GM18868 (cell line): Measurements from ENCODE around the gene GSX1.
"Not testable (repeated sequence)": the region's sequence is repeated elsewhere in the genome, so short reads cannot be mapped to it uniquely, and the experiment has no call there.

Experiments
- ATAC-seq: cut with Tn5 transposase; IDR thresholded peaks from one replicate; pipeline ENCODE4 v1.9.1; 2021; ENCODE audit warnings: mild to moderate bottlenecking, moderate library complexity; ENCODE audit not compliant: unreplicated experiment

Gene GSX1

DNA sequence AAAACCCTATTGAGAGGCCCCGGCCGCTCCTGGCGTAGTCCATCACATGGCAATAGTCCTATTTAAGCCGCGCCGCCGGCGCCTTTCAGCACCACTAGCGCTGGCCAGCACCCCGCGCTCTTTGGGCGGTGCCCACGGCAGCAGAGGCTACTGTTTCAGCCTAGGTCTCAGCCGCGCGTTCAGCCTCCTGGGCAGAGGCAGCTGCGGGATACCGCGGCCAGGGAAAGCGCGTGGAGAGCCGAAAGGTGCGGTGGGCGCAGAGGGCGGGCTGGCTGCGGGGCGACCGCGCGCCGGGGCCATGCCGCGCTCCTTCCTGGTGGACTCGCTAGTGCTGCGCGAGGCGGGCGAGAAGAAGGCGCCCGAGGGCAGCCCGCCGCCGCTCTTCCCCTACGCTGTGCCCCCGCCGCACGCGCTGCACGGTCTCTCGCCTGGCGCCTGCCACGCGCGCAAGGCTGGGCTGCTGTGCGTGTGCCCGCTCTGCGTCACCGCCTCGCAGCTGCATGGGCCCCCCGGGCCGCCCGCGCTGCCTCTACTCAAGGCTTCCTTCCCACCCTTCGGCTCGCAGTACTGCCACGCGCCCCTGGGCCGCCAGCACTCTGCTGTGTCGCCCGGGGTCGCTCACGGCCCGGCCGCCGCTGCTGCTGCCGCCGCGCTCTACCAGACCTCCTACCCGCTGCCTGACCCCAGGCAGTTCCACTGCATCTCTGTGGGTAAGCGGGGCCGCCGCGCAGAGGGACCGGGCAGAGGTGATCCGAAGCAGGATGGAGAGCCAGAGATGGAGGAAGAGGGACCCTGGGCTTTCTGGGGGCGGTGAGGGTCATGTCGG lies at the start of gene GSX1:
Gene GSX1 (plus strand): TSS at position 91 of the 826 bp plus-strand sequence. CDS start 208 bp downstream, at position 299.
- no peak for ATAC-seq

GRCh38 chr13:27744801-27745200 lies 47.5 kb upstream of the GSX1 start:
- no peak for ATAC-seq

DNA sequence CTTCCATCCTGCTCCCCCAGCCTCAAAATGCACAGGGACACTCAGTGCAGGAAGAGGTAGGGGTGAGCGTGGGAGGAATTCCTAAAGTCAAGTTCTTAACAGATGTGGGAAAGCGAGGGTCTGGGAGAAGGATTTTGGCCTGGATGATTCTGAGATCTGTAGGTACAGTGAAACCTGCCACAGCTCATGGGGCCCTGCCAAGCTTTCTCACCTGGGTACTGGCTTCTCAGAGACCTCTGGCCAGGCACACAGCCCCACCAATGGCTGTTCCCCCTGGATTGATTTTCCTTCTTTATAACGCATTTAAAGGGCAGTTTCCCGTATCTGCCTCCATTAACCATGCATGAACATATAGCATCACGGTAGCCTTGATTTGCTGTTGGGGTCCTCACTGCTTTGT lies 47.0 kb upstream of the GSX1 start:
- no peak for ATAC-seq

DNA sequence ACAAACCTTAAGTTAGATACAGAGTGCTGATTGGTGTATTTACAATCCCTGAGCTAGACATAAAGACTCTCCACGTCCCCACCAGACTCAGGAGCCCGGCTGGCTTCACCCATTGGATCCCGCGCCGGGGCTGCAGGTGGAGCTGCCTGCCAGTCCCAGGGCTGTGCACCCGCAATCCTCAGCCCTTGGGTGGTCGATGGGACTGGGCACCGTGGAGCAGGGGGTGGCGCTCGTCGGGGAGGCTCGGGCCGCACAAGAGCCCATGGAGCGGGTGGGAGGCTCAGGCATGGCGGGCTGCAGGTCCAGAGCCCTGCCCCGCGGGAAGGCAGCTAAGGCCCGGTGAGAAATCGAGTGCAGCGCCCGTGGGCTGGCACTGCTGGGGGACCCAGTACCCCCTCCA lies 44.1 kb upstream of the GSX1 start:
- ATAC-seq: not testable (repeated sequence)

DNA sequence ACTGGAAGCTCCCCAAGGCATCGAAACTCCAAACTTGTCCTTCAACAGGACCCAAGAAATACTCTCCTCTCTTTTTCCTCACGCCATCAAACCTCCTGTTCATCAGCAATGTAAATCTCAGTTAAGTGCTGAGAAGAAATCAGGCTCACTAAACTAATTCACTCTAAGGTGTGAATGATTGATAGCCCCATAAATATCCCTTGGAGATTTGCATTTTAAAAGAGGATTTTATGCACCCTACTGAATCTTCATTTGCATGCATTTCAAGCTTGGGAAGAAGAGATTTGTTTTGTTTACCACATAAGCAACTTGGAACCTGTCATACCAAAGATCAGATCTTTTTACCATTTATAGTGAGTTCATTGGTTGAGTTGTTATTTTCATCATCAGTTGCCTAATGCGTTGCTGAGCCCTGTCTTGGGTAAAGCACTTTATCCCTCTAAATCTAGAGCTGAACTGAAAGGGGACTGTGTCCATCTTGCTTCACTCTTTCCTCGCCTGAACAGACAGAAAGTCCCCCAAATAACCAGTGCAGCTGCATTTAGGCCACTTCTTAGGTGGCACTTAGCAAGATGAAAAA lies 40.2 kb upstream of the GSX1 start:
- no peak for ATAC-seq

GRCh38 chr13:27765650-27766049 lies 26.6 kb upstream of the GSX1 start:
- ATAC-seq: no peak

GRCh38 chr13:27770809-27771208 lies 21.5 kb upstream of the GSX1 start:
- ATAC-seq: peak; percentile 37

GRCh38 chr13:27772651-27773425 lies 19.4 kb upstream of the GSX1 start:
- ATAC-seq: no peak

DNA sequence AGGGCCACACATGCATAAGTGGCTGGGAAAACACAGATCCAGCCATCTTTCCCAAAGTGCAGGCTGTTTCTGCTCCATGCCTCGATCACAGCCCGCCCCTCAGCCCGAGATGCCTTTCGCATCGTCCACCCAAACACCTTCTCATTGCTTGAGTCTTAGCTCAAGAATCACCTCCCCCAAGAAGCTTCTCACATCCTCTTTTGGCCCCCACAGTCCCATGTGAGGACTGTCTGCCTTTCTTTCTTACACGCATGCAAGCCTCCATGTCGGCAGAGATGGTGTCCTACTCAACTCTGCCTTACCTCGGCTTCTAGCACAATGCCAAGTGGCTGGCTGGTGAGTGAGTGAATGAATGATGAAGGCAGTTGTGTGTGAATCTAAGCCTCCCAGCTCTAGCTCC lies 18.1 kb upstream of the GSX1 start:
- ATAC-seq: peak; percentile 83

- peak; percentile 31 for ATAC-seq
Observed at GRCh38 chr13:27774651-27775050, 17.6 kb upstream of the GSX1 start.

- ATAC-seq: no peak
Observed at GRCh38 chr13:27775943-27776342, 16.3 kb upstream of the GSX1 start.

- ATAC-seq: no peak
Observed at GRCh38 chr13:27782151-27782550, 10.1 kb upstream of the GSX1 start.

GRCh38 chr13:27783111-27783510 lies 9.2 kb upstream of the GSX1 start:
- ATAC-seq: no peak

GRCh38 chr13:27788271-27788670 lies 4.0 kb upstream of the GSX1 start:
- ATAC-seq: no peak

GRCh38 chr13:27789153-27789494 lies 3.2 kb upstream of the GSX1 start:
- ATAC-seq: no peak

- no peak for ATAC-seq
Observed at GRCh38 chr13:27789495-27790303, 2.6 kb upstream of the GSX1 start.

DNA sequence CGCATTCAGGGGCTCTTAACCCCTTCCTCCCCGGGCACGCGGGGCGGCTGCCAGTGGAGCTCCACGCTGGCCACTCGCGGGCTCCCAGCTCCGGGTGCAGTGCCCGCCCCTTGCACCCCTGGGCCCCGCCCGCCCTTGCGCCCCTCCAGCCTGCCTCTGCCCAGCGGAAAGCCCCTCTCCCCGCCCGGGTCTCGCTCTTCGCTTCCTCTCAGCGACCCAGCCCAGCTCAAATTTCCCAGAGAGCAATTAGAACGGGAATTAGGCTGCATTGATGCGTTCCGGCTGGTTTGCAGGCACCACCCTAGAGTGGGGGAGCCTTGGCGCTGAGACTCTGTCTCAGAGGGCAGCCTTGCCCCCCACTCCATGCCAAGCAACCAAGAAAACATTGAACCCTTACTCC lies 1.8 kb upstream of the GSX1 start:
- no peak for ATAC-seq

DNA sequence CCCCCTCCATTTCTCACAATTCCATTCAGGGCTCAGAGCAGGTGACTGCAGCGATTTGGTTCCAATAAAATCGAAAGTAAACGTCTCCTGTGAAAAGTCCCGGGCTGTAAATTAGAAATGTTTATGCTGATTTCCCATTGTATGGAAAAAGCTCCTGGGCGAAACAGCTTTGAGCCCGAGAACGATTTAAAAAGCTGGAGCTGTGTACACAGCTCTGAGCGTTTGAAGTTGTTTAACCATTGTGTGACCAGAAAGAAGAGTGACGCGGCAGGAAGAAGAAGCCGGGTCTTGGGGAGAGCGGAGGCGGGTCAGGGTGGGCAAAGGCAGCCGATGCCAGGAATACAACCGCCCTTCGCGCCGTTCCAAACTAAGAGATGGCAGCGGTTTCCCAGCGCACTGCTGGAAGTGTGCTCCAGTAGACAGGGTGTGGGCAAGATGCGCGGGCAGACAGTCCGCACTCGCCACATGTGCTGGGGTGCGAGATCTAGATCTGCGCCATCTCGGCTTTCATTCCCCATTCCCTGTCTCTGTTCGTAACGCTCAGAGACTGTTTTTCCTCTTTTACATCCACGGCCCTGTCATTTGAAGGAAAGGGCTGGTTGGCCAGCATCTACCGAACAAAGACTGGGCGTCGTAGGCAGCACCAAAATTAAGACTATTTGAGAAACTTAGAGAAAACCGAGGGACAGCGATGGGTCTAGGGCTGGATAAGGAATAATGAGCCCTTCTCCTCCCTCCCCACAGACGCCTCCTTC lies 960 bp upstream of the GSX1 start:
- ATAC-seq: no peak

DNA sequence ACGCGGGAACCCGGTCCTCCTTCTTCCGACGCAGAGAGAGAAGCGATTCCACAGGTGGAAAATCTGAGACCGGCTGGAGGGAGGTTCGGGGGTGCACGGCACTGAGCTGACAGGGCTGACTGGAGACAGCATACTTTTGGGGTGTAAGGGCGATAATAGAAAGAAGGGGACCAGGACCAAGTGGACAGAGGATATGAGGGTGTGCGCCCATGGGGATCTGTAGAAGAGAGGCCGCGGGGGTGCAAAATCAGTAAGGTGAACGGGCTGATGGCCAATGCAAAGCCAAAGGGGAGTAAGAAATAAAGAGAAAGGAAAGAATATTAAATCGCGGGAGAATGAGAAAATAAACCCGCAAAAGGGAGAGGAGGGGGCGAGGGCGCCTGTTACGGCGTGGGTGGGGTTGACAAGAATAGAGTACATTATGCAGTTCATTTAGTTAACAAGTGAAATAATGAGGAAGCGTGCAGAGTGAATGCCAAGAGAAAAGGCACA lies 336 bp upstream of the GSX1 start:
- no peak for ATAC-seq
